A549 (cell line): ENCODE results near the gene RAPGEF3.

Source experiments
- CBX2 ChIP-seq: fragments of 200-600 bp; sonication (generic); IDR thresholded peaks from 2 replicates; pipeline ENCODE4 v1.6.1; 2016; ENCODE audit warnings: low read depth, mild to moderate bottlenecking, borderline replicate concordance
- FOXS1 ChIP-seq: fragments of 250-450 bp; sonication (Bioruptor Pico); IDR thresholded peaks from 2 replicates; pipeline ENCODE4 v1.5.0; 2020; ENCODE audit warnings: mild to moderate bottlenecking, moderate library complexity
- MAZ ChIP-seq: fragments of 150-350 bp; IDR thresholded peaks from 2 replicates; pipeline ENCODE4 v1.6.1; 2014; ENCODE audit warnings: antibody characterized with exemption, low read depth, low read length, borderline replicate concordance
- POLR2A ChIP-seq: IDR thresholded peaks from 2 replicates; pipeline ENCODE4 v1.6.1; 2012; ENCODE audit warnings: mild to moderate bottlenecking, low read length
- POLR2AphosphoS2 ChIP-seq: conservative IDR thresholded peaks from 2 replicates; pipeline ENCODE4 v1.6.1; 2012; ENCODE audit warnings: low read length, improper control_type of control experiment, inconsistent platforms
- TF ChIP-seq, protein P1 (sequence below): fragments of >200 bp; sonication (Bioruptor Twin); formaldehyde crosslinking; IDR thresholded peaks from 3 replicates; pipeline ENCODE4 v1.5.1; 2016
- TF ChIP-seq, protein P2 (sequence below): fragments of 200-600 bp; sonication (generic); IDR thresholded peaks from 2 replicates; pipeline ENCODE4 v1.6.1; 2016; ENCODE audit warnings: antibody characterized with exemption, mild to moderate bottlenecking, moderate library complexity
- TF ChIP-seq, protein P3 (sequence below): fragments of >200 bp; sonication (Bioruptor Twin); formaldehyde crosslinking; IDR thresholded peaks from 3 replicates; pipeline ENCODE4 v1.6.1; 2016

DNA sequence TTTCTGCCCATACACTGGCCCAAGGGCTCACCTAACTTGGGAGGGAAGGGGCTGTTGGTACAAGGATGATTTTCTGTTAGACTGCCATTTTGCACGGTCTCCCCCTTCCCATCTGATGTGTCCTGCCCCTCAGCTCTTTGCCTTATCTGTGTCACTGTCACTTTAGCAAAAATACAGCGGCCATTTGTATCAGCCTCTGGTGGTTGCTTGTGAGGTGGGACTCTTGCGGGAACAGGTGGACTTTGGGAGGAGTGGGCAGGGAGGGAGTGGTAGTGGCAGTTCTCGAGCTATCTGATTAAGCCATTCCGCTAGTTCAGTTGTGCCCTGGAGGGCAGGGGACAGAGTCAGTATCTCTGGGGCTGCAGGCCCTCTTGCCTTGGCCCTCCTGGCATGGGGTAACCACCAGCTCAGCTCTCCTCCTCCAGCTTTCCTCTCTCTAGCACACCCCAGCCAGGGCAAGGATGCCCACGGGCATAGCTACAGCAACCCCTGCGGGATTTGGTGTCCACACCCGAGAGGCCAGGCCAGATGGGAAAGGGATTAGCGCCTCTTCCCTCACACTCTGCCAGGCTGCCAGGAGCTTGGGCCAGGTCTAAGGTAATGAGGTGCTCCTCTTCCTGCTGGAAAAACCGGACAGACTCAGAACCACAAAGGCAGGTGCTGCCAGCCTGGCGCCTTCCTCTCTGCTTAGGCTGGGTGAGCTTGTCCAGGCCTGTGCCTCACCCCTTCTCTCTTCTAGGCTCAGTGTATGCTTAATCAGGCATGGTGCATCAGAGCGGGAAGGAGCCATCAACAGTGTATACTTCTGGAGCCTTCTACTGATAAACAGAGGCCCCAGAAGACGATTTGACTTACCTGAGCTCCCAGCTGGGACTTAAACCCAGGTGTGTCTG lies 23.0 kb upstream of the RAPGEF3 start:
- TF ChIP-seq, protein P1, sequence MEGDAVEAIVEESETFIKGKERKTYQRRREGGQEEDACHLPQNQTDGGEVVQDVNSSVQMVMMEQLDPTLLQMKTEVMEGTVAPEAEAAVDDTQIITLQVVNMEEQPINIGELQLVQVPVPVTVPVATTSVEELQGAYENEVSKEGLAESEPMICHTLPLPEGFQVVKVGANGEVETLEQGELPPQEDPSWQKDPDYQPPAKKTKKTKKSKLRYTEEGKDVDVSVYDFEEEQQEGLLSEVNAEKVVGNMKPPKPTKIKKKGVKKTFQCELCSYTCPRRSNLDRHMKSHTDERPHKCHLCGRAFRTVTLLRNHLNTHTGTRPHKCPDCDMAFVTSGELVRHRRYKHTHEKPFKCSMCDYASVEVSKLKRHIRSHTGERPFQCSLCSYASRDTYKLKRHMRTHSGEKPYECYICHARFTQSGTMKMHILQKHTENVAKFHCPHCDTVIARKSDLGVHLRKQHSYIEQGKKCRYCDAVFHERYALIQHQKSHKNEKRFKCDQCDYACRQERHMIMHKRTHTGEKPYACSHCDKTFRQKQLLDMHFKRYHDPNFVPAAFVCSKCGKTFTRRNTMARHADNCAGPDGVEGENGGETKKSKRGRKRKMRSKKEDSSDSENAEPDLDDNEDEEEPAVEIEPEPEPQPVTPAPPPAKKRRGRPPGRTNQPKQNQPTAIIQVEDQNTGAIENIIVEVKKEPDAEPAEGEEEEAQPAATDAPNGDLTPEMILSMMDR: no peak
- TF ChIP-seq, protein P2, sequence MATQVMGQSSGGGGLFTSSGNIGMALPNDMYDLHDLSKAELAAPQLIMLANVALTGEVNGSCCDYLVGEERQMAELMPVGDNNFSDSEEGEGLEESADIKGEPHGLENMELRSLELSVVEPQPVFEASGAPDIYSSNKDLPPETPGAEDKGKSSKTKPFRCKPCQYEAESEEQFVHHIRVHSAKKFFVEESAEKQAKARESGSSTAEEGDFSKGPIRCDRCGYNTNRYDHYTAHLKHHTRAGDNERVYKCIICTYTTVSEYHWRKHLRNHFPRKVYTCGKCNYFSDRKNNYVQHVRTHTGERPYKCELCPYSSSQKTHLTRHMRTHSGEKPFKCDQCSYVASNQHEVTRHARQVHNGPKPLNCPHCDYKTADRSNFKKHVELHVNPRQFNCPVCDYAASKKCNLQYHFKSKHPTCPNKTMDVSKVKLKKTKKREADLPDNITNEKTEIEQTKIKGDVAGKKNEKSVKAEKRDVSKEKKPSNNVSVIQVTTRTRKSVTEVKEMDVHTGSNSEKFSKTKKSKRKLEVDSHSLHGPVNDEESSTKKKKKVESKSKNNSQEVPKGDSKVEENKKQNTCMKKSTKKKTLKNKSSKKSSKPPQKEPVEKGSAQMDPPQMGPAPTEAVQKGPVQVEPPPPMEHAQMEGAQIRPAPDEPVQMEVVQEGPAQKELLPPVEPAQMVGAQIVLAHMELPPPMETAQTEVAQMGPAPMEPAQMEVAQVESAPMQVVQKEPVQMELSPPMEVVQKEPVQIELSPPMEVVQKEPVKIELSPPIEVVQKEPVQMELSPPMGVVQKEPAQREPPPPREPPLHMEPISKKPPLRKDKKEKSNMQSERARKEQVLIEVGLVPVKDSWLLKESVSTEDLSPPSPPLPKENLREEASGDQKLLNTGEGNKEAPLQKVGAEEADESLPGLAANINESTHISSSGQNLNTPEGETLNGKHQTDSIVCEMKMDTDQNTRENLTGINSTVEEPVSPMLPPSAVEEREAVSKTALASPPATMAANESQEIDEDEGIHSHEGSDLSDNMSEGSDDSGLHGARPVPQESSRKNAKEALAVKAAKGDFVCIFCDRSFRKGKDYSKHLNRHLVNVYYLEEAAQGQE: no peak
- no peak for TF ChIP-seq MAZ
- no peak for TF ChIP-seq FOXS1
- TF ChIP-seq POLR2A: no peak
- TF ChIP-seq, protein P3, sequence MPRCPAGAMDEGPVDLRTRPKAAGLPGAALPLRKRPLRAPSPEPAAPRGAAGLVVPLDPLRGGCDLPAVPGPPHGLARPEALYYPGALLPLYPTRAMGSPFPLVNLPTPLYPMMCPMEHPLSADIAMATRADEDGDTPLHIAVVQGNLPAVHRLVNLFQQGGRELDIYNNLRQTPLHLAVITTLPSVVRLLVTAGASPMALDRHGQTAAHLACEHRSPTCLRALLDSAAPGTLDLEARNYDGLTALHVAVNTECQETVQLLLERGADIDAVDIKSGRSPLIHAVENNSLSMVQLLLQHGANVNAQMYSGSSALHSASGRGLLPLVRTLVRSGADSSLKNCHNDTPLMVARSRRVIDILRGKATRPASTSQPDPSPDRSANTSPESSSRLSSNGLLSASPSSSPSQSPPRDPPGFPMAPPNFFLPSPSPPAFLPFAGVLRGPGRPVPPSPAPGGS: no peak
- TF ChIP-seq CBX2: no peak
- no peak for TF ChIP-seq POLR2AphosphoS2
